Superior temporal gyrus (tissue), 1 donor: ENCODE results near the gene ZFYVE27.

Experiments used
- DNase-seq: peaks from one replicate; pipeline ENCODE4 v3.0.0-alpha.2; 2016; ENCODE audit errors: extremely low spot score

Gene ZFYVE27

DNA sequence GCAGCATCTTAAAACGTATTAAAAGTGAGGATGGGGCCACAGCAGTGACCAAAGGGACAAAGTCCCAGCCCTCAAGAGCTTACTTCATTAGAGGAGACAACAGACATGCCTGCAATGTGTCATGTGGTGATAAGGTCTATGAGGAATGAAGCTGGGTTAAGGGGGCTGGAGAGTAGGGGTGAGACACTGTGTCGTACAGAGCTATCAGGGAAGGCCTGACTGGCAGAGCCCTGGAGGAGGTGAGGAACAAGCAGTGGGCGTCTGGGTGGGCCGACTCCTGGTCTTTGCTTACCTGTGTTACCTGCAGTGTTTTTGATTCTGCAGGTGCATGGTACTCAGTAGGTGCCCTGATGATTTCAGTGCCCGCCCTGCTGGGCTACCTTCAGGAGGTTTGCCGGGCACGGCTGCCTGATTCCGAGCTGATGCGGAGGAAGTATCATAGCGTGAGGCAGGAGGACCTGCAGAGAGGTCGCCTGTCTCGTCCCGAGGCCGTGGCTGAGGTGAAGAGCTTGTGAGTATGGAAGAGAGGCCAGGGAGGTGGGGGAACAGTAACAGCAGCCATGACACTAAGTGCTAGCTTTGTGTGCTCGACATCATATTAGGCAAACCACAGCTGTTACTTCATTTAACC lies 7.6 kb downstream of the ZFYVE27 start:
- no peak for DNase-seq

DNA sequence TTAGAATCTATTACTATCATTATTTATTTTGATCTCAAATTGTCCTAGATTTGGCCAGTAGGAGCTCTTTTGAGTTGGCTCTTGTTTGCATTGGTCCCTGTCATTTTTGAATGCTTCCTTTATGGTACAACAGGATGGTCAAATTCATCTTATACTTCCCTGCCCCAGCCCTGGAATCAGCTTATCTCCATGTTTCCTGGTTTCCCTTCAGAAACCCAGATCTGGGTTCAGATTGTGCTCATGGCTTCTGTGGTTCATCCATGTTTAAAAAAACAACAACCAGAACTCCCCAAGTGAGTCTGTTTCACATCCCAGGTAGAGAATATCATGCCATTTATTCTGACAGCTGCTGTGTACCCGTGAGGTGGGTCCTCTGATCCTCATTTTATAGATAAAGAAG lies 10.6 kb downstream of the ZFYVE27 start:
- DNase-seq, result no peak

DNA sequence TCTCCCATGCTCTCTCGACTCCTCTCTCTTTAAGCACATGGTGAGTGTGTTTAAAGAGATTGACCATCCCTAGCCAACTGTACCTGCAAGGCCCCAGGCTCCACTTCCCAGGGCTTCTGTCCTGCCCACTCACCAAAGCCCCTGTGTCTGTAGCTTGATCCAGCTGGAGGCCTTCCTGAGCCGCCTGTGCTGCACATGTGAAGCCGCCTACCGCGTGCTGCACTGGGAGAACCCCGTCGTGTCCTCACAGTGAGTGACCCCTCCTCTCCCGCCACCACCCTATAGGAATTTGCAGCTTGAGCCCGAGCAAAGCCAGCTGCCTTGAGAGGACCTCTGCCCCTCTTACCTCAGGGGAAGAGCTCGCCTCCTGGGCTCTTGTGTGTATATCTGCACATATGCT lies 11.2 kb downstream of the ZFYVE27 start:
- no peak for DNase-seq

DNA sequence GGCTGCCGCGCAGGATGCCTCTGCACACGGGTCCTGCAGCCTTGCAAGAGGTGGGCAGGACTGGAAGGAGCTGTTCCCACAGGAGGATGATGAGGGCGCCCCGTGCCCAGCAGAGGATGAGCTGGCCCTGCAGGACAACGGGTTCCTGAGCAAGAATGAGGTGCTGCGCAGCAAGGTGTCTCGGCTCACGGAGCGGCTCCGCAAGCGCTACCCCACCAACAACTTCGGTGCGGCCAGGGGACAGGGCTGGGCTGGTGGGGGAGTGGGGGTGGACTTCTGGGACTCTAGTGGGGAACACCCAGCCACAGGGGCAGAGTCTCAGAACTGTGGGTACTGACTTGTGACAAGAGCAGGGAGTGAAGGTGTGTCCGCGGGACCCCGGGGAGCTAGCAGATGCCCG lies 16.0 kb downstream of the ZFYVE27 start:
- no peak for DNase-seq

DNA sequence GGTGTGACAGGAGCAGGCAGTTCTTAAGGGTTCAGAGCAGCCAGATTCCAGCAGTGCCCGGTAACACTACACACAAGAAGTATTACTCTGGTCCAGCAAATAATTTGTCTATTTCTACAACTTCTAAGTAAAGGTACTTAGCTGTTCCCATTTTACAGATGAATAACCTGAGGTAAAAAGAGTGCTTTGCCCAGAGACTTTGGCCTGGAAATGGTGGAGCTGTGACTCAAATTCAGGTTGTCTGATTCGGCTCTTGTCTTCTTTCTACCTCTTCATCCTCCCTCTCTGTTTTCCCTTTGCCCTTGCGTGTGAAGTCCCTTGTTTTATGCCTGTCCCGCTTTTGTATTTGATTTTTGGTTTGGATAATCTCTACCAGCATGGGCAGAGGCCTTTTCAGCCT lies 17.8 kb downstream of the ZFYVE27 start:
- DNase-seq, result no peak

DNA sequence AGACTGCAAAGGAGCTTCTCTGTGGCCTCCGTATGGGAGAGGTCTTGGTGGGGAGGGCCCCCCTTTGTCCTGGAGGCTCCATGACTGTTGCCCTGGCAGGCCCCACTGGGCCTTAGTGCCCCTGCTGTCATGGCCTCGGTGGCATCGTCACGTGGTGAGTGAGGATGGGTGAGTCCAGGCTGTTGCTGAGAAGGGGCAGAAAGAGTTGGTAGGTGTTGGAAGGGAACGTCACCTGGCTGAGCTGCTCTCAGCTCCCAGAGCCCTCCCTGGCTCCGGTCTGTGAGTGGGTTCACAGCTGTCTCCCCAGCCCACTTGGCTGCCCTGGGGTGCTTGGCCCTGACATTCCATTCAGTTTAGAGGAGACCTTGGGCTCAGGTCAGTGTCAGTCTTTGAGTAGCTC lies 18.8 kb downstream of the ZFYVE27 start:
- DNase-seq, result no peak

DNA sequence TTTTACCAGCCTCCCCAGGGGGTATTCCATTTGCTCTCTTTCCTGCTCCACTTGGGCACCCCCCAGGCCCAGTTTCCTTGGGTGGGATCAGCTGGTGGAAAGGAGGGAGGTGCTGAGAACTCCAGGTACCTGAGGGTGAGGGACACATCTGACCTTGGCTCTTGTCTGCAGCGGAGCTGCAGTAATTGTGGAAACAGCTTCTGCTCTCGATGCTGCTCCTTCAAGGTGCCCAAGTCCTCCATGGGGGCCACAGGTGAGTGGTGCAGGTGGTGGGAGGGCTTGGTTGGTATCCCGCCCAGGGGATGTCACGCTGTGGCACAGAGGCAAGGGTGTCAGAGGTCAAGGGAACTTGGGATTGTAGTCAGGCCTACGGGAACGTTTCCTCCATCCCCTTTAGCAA lies 20.5 kb downstream of the ZFYVE27 start:
- no peak for DNase-seq

DNA sequence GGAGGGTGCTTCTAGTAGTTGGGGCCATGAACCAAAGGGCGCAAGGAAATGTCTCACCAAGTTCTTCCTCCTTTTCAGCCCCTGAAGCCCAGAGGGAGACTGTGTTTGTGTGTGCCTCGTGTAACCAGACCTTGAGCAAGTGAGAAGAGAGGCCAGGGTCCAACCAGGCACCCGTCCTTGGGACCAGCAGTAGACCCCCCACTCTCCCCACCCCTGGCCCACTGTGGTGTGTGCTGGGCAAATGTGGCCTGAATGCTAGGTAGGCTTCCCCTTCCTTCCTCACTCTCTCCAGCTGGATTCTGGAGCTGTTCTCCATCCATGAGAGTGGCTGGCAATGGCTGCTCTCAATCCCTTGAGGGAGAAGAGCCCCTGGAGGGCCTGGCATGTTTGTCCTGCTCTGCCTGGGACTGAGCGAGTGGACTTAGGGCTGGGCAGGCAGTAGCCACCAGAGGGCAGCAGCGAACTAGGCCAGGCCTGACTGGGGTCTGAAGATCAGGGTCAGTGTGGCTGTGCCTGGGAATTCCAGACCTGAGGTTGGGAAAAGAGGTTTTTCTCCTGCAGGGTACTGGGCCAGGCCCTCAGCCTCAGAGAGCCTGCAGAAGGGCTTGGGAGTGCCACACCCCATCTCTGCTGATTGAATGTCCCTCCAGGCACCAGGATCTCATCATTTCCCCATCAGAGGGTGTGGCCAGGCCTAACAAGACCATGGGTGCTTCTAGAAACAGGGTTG lies 22.4 kb downstream of the ZFYVE27 start:
- DNase-seq, result peak; percentile 80

DNA sequence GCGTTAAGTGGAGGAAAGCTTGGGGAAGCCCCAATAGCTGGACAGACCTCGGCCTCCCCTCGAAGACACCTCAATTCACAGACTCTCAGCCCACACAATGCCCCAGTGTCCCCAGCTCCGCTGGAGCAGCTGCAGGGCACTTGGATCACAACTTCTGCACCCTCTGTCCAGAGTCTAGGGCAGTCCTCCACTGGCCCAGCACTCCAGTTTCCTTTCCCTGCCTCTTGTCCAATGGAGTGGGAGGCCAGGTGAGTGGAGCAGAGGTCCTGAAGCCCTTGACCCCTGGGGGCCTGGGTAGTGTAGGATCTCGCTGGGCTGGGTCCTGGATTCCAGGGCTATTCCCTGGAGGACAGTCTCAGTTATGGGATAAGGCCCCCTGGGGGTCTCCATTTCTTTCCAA lies 23.0 kb downstream of the ZFYVE27 start:
- DNase-seq, result no peak

DNA sequence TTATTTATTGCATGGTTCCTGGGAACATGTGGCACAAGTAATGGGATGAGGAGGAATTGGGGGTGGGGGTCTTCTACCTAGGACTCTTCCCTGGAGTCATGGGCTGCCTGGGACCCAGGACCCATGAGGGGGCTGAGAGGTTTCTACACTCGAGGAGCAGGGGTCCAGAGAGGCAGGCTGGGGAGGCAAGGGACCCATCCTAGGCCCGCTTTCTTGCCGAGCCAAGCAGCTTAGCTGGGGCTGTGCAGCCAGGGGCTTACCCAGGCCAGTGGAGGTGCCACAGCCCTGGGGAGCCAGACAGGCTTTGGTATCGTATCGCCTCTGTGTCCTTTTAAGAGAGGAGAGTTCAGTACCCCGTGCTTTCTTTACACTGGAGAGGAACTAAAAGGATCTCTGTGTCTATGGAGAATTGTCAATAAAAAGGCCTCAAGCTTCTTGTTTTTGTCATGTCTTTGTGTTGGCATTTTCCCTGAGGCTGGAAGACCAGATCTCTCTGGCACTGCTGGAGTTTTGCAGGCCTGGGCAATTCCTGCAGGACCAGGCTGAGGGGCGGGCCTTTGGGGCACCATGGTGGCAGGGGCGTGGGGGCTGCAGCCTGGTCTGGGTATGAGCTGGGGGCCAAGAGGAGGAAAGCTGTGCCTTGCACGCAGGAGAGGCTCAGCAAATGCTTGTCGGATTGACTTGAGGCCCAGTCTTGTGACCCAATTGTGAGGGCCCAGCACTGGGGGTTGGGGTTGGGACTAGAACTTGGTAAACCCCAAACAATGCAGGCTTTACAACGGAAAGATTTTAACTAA lies 23.7 kb downstream of the ZFYVE27 start:
- DNase-seq, result no peak

DNA sequence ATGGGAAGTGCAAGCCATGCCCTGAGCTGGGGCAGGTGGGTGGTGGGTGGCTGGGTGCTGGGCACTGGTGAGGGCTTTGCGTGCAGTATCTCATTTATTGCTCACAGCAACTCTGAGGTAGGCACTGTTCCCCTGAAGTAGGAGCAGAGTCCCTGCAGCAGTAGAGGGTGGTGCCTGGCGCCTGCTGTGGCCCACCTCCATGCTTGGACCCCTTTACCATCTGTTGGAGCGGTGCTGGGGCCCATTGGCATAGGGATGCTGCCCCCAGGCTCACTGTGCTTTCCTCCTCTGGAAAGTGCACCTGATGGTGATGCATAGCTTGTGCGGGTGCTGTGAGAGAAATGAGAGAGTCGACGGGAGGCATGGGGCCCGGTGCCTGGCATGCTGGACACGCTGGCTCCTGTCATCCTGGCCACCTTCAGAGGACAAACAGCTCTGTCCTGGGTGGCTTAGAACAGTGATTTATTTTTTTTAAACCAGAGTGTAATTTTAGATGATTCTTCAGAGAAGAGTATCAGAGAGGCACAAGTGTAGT lies 24.5 kb downstream of the ZFYVE27 start:
- no peak for DNase-seq

DNA sequence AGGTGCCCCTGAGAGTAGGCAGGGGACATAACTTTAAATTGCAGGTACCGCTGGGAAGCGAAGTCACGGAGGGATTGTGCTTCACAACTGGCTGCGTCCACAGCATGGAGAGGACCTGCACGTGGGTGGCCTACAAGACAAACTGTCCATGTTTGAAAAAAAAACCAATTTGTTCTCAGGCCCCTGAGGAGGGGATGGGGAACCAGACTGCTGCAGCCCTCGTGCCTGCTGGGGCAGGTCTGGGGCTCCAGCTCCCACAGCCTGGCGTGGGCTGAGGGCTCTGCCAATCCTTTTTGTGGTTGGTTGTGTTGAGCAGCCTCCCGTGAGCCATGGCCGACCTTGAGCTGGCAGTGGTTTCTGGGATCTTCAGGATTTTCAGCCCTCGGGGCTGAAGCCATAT lies 25.1 kb downstream of the ZFYVE27 start:
- no peak for DNase-seq

DNA sequence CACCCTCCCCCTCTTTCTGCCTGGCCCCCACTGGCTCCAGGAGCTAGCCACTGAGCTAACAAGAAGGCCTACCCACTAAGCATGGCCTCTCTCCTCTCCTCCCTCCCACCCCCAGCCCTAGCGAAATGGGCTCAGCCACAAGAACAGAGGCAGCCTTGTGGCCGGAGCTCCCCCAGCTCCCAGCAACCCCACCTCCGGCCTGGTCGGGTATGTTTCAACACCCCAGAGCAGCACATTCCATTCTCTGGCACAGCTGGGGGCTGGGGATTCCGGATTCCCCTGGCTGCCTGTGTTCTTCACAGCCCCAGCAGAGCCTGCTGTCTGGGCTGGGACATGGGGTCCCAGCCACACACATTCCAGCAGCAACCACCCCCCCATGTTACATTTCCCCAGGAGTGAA lies 25.9 kb downstream of the ZFYVE27 start:
- no peak for DNase-seq

DNA sequence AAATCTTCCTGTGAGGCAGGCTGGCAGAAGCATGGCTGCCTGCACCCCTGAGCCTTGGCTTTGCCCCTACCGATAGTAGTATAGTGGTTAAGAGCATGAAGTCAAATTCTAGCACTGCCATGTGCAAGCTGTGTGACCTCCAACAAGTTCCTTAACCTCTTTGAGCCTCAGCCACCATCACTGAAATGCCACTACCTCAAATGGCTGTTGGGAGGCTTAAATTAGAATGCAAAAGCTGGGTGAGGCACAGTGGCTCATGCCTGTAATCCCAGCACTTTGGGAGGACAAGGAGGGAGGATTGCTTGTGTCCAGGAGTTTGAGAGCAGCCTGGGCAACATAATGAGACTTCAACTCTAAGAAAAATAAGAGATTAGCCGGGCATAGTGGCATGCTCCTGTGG lies 26.5 kb downstream of the ZFYVE27 start:
- DNase-seq, result no peak

DNA sequence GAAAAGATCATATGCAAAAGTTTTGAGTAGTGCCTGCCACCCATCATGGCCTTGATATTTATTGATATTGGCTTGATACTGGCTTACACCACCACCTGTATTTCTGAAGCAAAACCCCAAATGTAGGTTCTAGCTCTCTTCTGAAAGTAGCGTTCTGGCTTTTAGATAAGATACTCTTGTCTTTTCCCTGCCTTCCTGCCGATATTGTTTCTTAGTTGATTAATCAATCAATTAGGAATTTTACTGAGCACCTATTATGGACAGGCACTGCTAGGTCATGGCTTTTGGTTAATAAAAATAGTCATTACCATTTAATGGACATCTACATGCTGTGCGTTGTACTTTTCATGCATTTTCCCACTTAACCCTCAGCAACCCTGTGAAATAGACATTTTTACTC lies 27.0 kb downstream of the ZFYVE27 start:
- DNase-seq, result no peak

DNA sequence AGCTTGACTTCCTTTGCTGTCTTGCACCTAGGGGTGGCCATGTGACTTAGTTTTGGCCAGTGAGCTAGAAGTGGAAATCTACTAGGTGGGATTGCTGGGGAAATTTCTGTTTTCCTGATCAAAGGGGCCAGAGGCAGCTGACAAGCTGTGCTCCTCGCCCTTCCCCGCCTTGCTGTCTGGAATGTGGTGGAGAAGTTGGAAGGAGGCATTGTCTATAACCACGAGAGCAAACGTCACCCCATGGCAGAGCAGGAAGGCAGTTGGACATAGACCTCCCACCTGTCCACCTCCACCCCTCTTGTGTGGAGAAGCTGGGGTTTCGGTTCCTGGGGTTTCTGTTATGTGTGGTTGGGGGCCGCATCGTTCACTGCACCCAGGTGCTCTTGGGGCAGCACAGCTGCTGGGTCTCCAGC lies 27.6 kb downstream of the ZFYVE27 start:
- no peak for DNase-seq

DNA sequence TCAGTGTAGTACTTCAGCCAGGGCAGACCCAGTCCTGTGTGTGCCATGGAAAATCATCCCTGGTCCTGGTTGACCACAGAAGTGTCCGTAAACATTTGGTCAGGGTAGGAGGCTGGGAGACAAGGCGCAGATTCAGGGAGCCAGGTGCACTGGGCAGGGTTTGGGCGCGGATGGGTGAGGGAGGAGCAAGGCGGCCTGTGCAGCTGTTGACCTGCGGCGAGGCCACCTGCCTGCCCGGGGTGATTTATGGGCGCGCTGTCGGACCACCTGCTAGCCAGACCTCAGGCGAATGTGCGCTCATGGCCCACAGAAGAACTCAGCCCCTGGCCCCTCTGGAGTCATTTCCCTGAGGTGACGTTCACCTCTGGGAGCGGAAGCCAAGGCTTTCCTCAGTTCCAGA lies 28.3 kb downstream of the ZFYVE27 start:
- no peak for DNase-seq

DNA sequence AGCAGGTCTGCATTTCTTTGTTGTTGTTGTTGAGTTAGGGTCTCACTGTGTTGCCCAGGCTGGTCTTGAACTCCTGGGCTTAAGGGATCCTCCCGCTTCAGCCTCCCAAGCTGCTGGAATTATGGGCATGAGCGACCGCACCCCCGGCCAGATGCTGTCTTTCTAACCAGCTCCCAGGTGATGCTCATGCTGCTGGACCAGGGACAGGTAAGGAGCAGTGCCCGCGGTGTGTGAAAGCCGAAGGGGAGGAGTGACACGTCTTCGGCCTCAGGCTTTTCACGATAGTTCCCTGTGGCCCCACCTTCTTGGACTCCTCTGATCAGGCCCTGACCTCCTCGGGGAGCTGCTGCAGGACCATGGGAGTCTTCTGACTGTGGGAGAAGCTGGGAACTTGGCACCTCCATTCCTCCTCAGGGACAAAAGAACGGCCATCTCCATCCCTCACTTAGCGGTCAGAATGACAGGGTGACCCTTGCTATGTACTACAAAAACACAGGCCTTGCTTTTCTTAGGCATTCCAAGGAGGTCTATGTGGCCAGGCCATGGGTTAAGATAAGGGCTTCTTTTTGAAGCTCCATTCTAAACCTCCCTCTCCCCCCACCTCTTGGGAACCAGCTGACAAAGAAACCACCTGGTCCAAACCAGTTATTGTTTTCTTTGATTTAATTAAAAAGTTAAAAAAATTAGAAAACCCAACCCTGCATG lies 29.3 kb downstream of the ZFYVE27 start:
- DNase-seq, result no peak

DNA sequence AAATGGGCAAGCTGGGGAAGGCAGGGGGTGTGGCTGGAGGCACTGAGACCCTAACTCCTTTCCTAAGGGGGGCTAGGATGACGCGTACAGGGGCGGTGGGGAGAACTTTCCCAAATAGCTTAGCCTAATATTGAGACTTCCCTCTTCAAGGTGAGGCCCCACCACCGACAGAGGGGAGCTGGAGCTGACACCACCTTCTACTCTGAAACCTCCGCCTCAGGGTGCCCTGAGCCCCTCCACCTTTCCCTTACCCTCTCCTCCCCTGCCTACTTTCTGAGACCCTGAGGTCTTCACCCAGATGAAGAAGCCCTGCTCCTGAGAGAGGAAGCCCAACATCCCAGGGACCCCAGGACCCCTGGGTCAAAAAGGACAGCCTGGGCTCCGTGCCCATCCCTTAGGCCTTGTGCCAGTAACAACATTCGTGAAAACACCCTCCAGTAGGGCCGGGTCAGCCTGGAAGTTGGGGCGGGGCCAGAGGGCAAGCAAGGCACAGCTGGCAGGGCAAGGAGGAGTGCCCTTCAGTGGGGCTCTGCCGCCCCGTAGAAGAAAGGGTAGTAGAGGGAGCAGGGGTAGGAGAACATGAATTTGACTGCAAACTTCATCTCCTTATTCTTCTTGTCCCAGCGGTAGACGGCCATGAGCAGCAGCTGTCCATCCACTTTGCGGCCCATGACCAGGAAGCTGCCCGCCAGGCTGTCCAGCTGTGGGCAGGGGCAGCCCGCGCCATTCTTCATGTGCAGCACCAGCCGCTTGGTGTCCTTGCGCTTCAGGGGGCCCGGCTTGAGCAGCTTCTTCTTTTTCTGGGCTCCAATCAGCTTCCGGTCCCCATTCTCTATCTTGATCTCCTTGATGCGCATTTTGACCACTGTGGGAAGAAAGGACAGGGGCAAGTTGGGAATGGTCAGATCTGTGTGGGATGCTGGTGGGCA lies 30.3 kb downstream of the ZFYVE27 start:
- DNase-seq, result no peak

DNA sequence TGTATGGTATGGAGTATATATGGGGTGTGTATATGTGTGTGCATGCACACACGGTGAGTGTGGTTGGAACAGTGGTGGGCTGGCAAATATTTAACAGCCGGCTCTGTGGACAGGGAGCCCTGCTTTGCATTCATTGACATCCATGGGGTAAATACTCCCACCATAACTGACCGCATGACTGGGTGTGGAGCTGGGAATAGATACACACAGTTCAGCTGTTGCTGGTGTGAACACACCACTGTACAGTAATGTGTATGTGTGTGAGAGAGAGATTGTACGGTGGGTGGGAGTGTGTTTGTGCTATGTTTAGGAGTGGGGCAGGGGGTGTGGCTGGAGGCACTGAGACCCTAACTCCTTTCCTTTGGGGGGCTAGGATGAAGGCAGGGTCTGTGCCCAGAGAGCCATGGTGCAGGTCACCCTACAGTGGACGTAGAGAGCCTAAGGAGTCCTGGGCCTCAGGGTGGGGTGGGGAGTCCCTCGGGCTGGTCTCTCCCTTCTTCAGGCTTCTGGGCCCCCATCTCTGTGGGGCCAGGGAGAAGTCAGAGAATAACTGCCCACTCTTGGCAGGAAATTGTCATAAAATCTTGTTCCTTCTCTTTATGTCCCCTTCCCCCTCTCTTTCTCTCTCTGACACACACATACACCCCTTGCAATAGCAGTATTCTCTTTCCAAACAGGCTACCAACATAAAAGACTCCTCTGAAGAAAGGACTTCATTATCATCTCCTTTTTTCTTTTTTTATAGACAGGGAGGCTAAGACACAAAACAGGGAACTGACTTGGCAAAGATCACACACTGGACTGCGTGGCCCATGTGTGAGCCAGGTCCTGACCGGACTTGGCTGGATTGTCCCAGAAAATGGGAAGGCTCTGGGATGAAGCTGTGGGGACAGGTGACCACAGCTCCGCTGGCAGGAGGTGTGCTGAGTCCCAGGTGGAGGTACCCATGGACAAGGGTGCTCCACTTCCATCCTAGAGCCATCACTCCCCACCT lies 31.7 kb downstream of the ZFYVE27 start:
- DNase-seq, result no peak
